Sigmoid colon (tissue), 7 donors: ENCODE data around the gene EML3. TPM values are rescaled to one million over a fixed set of nuclear protein-coding genes. Genes with fewer than 3 reads are reported as not detected.
"Not testable (repeated sequence)": the region's sequence is repeated elsewhere in the genome, so short reads cannot be mapped to it uniquely, and the experiment has no call there.

Source experiments
- DNase-seq: peaks from one replicate; pipeline ENCODE4 v3.0.0-alpha.2; 2019
- H3K27ac ChIP-seq, 4 donors: fragments of 200-600 bp; sonication (generic); one replicate each; pipeline ENCODE4 v1.5.1; 2016 to 2019; ENCODE audit warnings: mild to moderate bottlenecking in 1 of 4
- H3K27me3 ChIP-seq, 3 donors: fragments of 200-600 bp; sonication (generic); one replicate each; pipeline ENCODE4 v1.5.1; 2019; ENCODE audit warnings: mild to moderate bottlenecking in 1 of 3
- H3K36me3 ChIP-seq, 4 donors: fragments of 200-600 bp; sonication (generic); one replicate each; pipeline ENCODE4 v1.5.1; 2016 to 2019
- H3K4me1 ChIP-seq, 4 donors: fragments of 200-600 bp; sonication (generic); one replicate each; pipeline ENCODE4 v1.5.1; 2017 to 2019
- H3K4me3 ChIP-seq, 4 donors: fragments of 200-600 bp; sonication (generic); one replicate each; pipeline ENCODE4 v1.5.1; 2017 to 2019; ENCODE audit warnings: mild to moderate bottlenecking in 2 of 4, moderate library complexity in 1 of 4
- H3K9me3 ChIP-seq, 4 donors: fragments of 200-600 bp in 3 of 4; sonication (generic) in 3 of 4; one replicate each; pipeline versions ENCODE4 v1.5.1 to v1.6.1; 2013 to 2019
- CTCF ChIP-seq, 4 experiments: fragments of 450-650 bp in 3 of 4; fragments of 200-600 bp in 1 of 4; IDR thresholded peaks; one replicate each; pipeline ENCODE4 v1.5.1; 2016 to 2019; ENCODE audit warnings: antibody characterized with exemption in 4 of 4, mild to moderate bottlenecking in 3 of 4, moderate library complexity in 2 of 4
- EP300 ChIP-seq, 4 donors: sonication (generic); formaldehyde crosslinking; IDR thresholded peaks; one replicate each; pipeline ENCODE4 v1.6.1; 2017; ENCODE audit warnings: antibody characterized with exemption in 4 of 4
- POLR2A ChIP-seq, 2 donors: fragments of 450-650 bp; IDR thresholded peaks; one replicate each; pipeline ENCODE4 v1.6.1; 2016; ENCODE audit warnings: antibody characterized with exemption in 2 of 2, mild to moderate bottlenecking in 2 of 2, moderate library complexity in 2 of 2
- POLR2AphosphoS5 ChIP-seq, 4 donors: sonication (generic); formaldehyde crosslinking; IDR thresholded peaks; one replicate each; pipeline ENCODE4 v1.6.1; 2017; ENCODE audit warnings: antibody characterized with exemption in 4 of 4
- WGBS, 2 donors: extraction: QIAGEN DNeasy Blood & Tissue Kit; methylation state at CpG; one replicate each; pipeline ENCODE4 v1.1.7; 2013; 5-methylcytosine and 5-hydroxymethylcytosine counted together
- intact Hi-C: fragments of 100-400 bp; cut with DNase I; formaldehyde crosslinking; loops from one replicate; pipeline ENCODE4 v1.15.1; 2023
- polyA plus RNA-seq, 3 donors: library from polyadenylated mRNA; stranded (reverse); fragments of 200-250 nt; gene quantifications; one replicate each; pipeline ENCODE4 v1.2.3, GENCODE V29; 2013
- total RNA-seq, 4 donors: library from RNA; depleted of rRNA; stranded (reverse); fragments of >200 nt; gene quantifications; one replicate each; pipeline ENCODE4 v1.1.0, GENCODE V29; 2016
- donor health status: healthy with polysubstance abuse.
- donor health status: Bipolar disorder and iron deficiency.
- donor health status: healthy.

The EML3 gene
- total and polyA plus RNA-seq, 7 donors: 10.6 to 50.7 (median 26.3) TPM

- no peak for TF ChIP-seq POLR2AphosphoS5 (IDR thresholded peaks at IDR 0.05)
- TF ChIP-seq CTCF (IDR thresholded peaks at IDR 0.05): no peak
- TF ChIP-seq EP300 (IDR thresholded peaks at IDR 0.05): no peak
- no peak for TF ChIP-seq POLR2A (IDR thresholded peaks at IDR 0.05)
- Histone ChIP-seq H3K36me3 (peaks cover 21 to 56% (median 47%) of the 10 kb centered on the region in 4 donors), H3K27ac (peak overlapping the region; percentile 91 to 97 (median 97)), H3K9me3 (no peaks in the 10 kb centered on the region), H3K27me3 (no peaks in the 10 kb centered on the region), H3K4me1 (peaks cover 0 to 33% (median 28%) of the 10 kb centered on the region in 4 donors), H3K4me3 (peak overlapping the region; percentile 57 to 83 (median 71))
- intact Hi-C loops: no loop called here
- 15 to 16% methylated on average over 17 of the region's 17 CpGs for WGBS, 2 donors
- DNase-seq: no peak
Observed at GRCh38 chr11:62592146-62592815, 20.3 kb downstream of the EML3 start.

GRCh38 chr11:62591448-62592145 is 21.0 kb downstream of the EML3 start, which contains the start of gene TUT1:
TUT1 (minus strand) TSS chr11:62591523; CDS start chr11:62591485, 38 bp downstream.
- H3K27ac ChIP-seq: peak within 1 kb of the TSS; percentile 91 to 97 (median 97)
- peak in 1 of 4 donors; percentile 61 for TF ChIP-seq EP300 (IDR thresholded peaks at IDR 0.05)
- TF ChIP-seq POLR2AphosphoS5 (IDR thresholded peaks at IDR 0.05): peak; percentile 94 to 98 (median 96)
- no peak for TF ChIP-seq CTCF (IDR thresholded peaks at IDR 0.05)
- TF ChIP-seq POLR2A (IDR thresholded peaks at IDR 0.05): peak; percentile 79 to 80
- WGBS, 2 donors: 0% methylated on average over 58 of the region's 58 CpGs
- peaks cover 0 to 33% (median 28%) of the 10 kb centered on the region in 4 donors for H3K4me1 ChIP-seq
- H3K27me3 ChIP-seq: no peaks in the 10 kb centered on the region
- peak; percentile 99 for DNase-seq
- peak within 1 kb of the TSS; percentile 57 to 83 (median 71) for H3K4me3 ChIP-seq
- H3K36me3 ChIP-seq: peaks cover 16 to 56% (median 42%) of the 10 kb centered on the region in 4 donors
- intact Hi-C loops: loop anchor here (2.0 kb wide), 1 partner anchor 17 kb away; no protein-coding TSS in a partner anchor
- no peaks in the 10 kb centered on the region for H3K9me3 ChIP-seq

GRCh38 chr11:62588966-62589637 is 23.5 kb downstream of the EML3 start:
- Histone ChIP-seq H3K4me3 (no peak overlapping the region), H3K27ac (no peak overlapping the region), H3K4me1 (peaks cover 0 to 33% (median 28%) of the 10 kb centered on the region in 4 donors), H3K27me3 (no peaks in the 10 kb centered on the region), H3K9me3 (no peaks in the 10 kb centered on the region), H3K36me3 (peaks cover 0 to 55% (median 25%) of the 10 kb centered on the region in 4 donors)
- intact Hi-C loops: no loop called here
- TF ChIP-seq EP300 (IDR thresholded peaks at IDR 0.05): no peak
- no peak for TF ChIP-seq POLR2A (IDR thresholded peaks at IDR 0.05)
- no peak for TF ChIP-seq CTCF (IDR thresholded peaks at IDR 0.05)
- no peak for TF ChIP-seq POLR2AphosphoS5 (IDR thresholded peaks at IDR 0.05)
- WGBS, 2 donors: 68% methylated on average over 18 of the region's 18 CpGs
- DNase-seq: no peak

- peaks cover 0 to 77% (median 30%) of the 10 kb centered on the region in 4 donors for H3K36me3 ChIP-seq
- H3K4me3 ChIP-seq, DNase-seq, H3K27me3 ChIP-seq, H3K9me3 ChIP-seq, intact Hi-C loops, H3K27ac ChIP-seq: not testable (repeated sequence)
- 85 to 95% methylated on average over 7 of the region's 7 CpGs for WGBS, 2 donors
- peaks cover 0 to 15% (median 5%) of the 10 kb centered on the region in 4 donors for H3K4me1 ChIP-seq
Observed at GRCh38 chr11:62585356-62585755, 27.2 kb downstream of the EML3 start.

- H3K36me3 ChIP-seq: peaks cover 0 to 88% (median 22%) of the 10 kb centered on the region in 4 donors
Observed at GRCh38 chr11:62581735-62582134, 30.8 kb downstream of the EML3 start.

More at GRCh38 chr11:62581735-62582134, 30.8 kb downstream of the EML3 start:
- H3K27ac ChIP-seq, H3K4me3 ChIP-seq, H3K27me3 ChIP-seq, intact Hi-C loops, H3K4me1 ChIP-seq, DNase-seq, H3K9me3 ChIP-seq: not testable (repeated sequence)
- 97% methylated on average over 4 of the region's 4 CpGs for WGBS, 2 donors
